Mesenchymal stem cell (in vitro differentiated cells and primary cell): Measurements from ENCODE around the gene HSCB.

Experiments
- DNase-seq: peaks from one replicate; pipeline ENCODE4 v3.0.0-alpha.2; 2013
- H2AFZ ChIP-seq: one replicate; pipeline ENCODE4 v1.6.1; 2013; ENCODE audit warnings: low read depth, mild to moderate bottlenecking, control low read depth, inconsistent platforms, low read length, moderate library complexity
- H2AK5ac ChIP-seq: 2 replicates; pipeline ENCODE4 v1.6.1; 2013; ENCODE audit warnings: low read length, moderate library complexity, mild to moderate bottlenecking, inconsistent platforms; ENCODE audit not compliant: severe bottlenecking
- H2BK120ac ChIP-seq: one replicate; pipeline ENCODE4 v1.6.1; 2013; ENCODE audit warnings: low read depth, mild to moderate bottlenecking, inconsistent platforms, low read length, moderate library complexity
- H2BK12ac ChIP-seq, 2 experiments: one replicate each; pipeline ENCODE4 v1.6.1; 2013; ENCODE audit warnings: inconsistent platforms in 2 of 2, low read length in 2 of 2, mild to moderate bottlenecking in 2 of 2, moderate library complexity in 2 of 2, control low read depth in 1 of 2
- H2BK15ac ChIP-seq: one replicate; pipeline ENCODE4 v1.6.1; 2013; ENCODE audit warnings: mild to moderate bottlenecking, low read depth, inconsistent platforms; ENCODE audit not compliant: poor library complexity, severe bottlenecking
- H2BK5ac ChIP-seq: 2 replicates; pipeline ENCODE4 v1.6.1; 2013; ENCODE audit warnings: low read depth, mild to moderate bottlenecking, low read length, control low read depth, inconsistent platforms; ENCODE audit not compliant: poor library complexity, severe bottlenecking
- H3K14ac ChIP-seq, 2 experiments: one replicate each; pipeline ENCODE4 v1.6.1; 2013; ENCODE audit warnings: inconsistent platforms in 2 of 2, low read length in 2 of 2, control low read depth in 1 of 2, mild to moderate bottlenecking in 1 of 2, moderate library complexity in 1 of 2
- H3K18ac ChIP-seq, 2 experiments: one replicate each; pipeline ENCODE4 v1.6.1; 2013; ENCODE audit warnings: inconsistent platforms in 2 of 2, low read length in 2 of 2, control low read depth in 1 of 2, low read depth in 1 of 2, mild to moderate bottlenecking in 1 of 2
- H3K23ac ChIP-seq, 2 experiments: one replicate each; pipeline ENCODE4 v1.6.1; 2013; ENCODE audit warnings: inconsistent platforms in 2 of 2, low read length in 2 of 2, mild to moderate bottlenecking in 2 of 2, moderate library complexity in 2 of 2, control low read depth in 1 of 2
- H3K27ac ChIP-seq: 2 replicates; pipeline ENCODE4 v1.5.1; 2013; ENCODE audit warnings: mild to moderate bottlenecking, moderate library complexity, low read length, control low read depth, inconsistent platforms; ENCODE audit not compliant: poor library complexity, severe bottlenecking
- H3K27me3 ChIP-seq, 2 experiments: 2 replicates each; pipeline versions ENCODE4 v1.6.1 to v1.7.0; 2013; ENCODE audit warnings: low read length in 2 of 2, mild to moderate bottlenecking in 2 of 2, moderate library complexity in 2 of 2, control low read depth in 1 of 2, inconsistent platforms in 1 of 2; ENCODE audit not compliant: control insufficient read depth in 1 of 2, insufficient read depth in 1 of 2
- H3K36me3 ChIP-seq, 2 experiments: 2 replicates each; pipeline versions ENCODE4 v1.6.1 to v1.7.0; 2013; ENCODE audit warnings: low read length in 2 of 2, control low read depth in 1 of 2, inconsistent platforms in 1 of 2, low read depth in 1 of 2, mild to moderate bottlenecking in 1 of 2; ENCODE audit not compliant: insufficient read depth in 2 of 2, control insufficient read depth in 1 of 2
- H3K4ac ChIP-seq, 2 experiments: one replicate each; pipeline ENCODE4 v1.6.1; 2013; ENCODE audit warnings: inconsistent platforms in 2 of 2, low read length in 2 of 2, mild to moderate bottlenecking in 2 of 2, moderate library complexity in 2 of 2, control low read depth in 1 of 2, low read depth in 1 of 2
- H3K4me1 ChIP-seq: 2 replicates; pipeline ENCODE4 v1.6.1; 2013; ENCODE audit warnings: low read depth, low read length, control low read depth; ENCODE audit not compliant: control insufficient read depth, insufficient read depth
- H3K4me2 ChIP-seq: 2 replicates; pipeline ENCODE4 v1.6.1; 2013; ENCODE audit warnings: low read length, mild to moderate bottlenecking, inconsistent platforms; ENCODE audit not compliant: poor library complexity, severe bottlenecking
- H3K4me3 ChIP-seq, 2 experiments: 2 replicates each; pipeline versions ENCODE4 v1.5.1 to v1.7.0; 2013; ENCODE audit warnings: low read length in 2 of 2, mild to moderate bottlenecking in 2 of 2, control low read depth in 1 of 2, low read depth in 1 of 2; ENCODE audit not compliant: insufficient read depth in 1 of 2
- H3K79me1 ChIP-seq: replicated peaks from 2 replicates; pipeline ENCODE4 v1.6.1; 2013; ENCODE audit warnings: mild to moderate bottlenecking, control low read depth, low read length, inconsistent platforms; ENCODE audit not compliant: poor library complexity, severe bottlenecking
- H3K9ac ChIP-seq: 2 replicates; pipeline ENCODE4 v1.7.0; 2013; ENCODE audit warnings: mild to moderate bottlenecking, low read length, moderate library complexity
- H3K9me3 ChIP-seq: 2 replicates; pipeline ENCODE4 v1.7.0; 2013; ENCODE audit warnings: mild to moderate bottlenecking, low read length; ENCODE audit not compliant: control insufficient read depth
- H4K8ac ChIP-seq: one replicate; pipeline ENCODE4 v1.6.1; 2013; ENCODE audit warnings: inconsistent platforms, mild to moderate bottlenecking, low read length, moderate library complexity
- H4K91ac ChIP-seq: one replicate; pipeline ENCODE4 v1.6.1; 2013; ENCODE audit warnings: mild to moderate bottlenecking, low read length, inconsistent platforms
- WGBS: methylation state at CpG from one replicate; pipeline ENCODE4 v1.1.7; 2013; ENCODE audit warnings: mixed read lengths; 5-methylcytosine and 5-hydroxymethylcytosine counted together

The HSCB gene

DNA sequence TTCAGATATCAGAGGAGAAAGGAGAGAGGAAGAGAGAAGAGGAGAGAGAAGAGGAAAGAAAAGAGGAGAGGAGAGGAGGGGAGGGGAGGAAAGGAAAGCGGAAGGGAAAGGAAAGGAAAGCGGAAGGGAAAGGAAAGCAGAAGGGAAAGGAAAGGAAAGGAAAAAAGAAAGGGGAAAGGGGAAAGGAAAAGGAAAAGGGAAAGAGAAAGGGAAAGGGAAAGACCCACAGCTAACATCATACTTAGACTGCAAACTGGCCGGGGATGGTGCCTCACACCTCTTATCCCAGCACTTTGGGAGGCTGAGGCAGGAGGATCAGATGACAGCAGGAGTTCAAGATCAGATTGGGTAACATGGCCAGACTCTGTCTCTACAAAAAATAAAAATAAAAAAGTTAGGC lies 11.7 kb upstream of the HSCB start:
- Histone ChIP-seq H2BK15ac (no peak overlapping the region), H3K4ac (no peak overlapping the region), H2BK120ac (no peak overlapping the region), H3K36me3 (peaks cover 4 to 21% of the 10 kb centered on the region in 2 experiments), H3K4me1 (no peaks in the 10 kb centered on the region), H2BK5ac (no peak overlapping the region), H3K9ac (peak overlapping the region; percentile 41), H3K27ac (no peak overlapping the region), H3K4me2 (no peak overlapping the region), H2AFZ (no peak overlapping the region), H3K18ac (no peak overlapping the region), H4K91ac (no peak overlapping the region), H3K27me3 (no peaks in the 10 kb centered on the region), H2BK12ac (no peak overlapping the region), H3K79me1 (peaks cover 5% of the 10 kb centered on the region), H3K23ac (no peak overlapping the region), H3K14ac (no peak overlapping the region), H3K9me3 (no peaks in the 10 kb centered on the region), H2AK5ac (no peak overlapping the region), H3K4me3 (no peak overlapping the region), H4K8ac (no peak overlapping the region)
- WGBS: no CpG with 5 or more reads among the region's 3 CpGs
- DNase-seq: no peak

DNA sequence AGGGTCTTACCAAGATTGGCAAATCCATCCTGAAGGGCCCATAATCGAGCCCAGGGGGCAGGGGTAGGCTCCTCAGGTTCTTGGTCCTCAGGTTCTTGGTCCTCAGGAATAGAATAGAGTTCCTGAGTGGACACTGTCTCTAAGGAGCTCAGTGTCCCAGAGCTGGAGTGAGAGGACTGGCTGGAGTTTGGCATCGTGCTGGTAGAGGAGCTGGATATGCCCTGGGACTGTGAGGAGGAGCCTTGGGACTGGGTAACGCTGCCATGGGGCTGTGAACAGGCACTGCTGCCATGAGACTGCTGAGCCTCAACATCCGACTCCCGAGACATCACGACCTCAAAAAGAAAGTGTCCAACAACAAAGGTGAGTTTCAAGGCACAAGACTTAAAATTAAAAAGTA lies 7.4 kb upstream of the HSCB start:
- H4K91ac ChIP-seq: peak overlapping the region; percentile 39
- H2AK5ac ChIP-seq: no peak overlapping the region
- no peak overlapping the region for H3K18ac ChIP-seq
- H2BK120ac ChIP-seq: no peak overlapping the region
- no peak overlapping the region for H2BK12ac ChIP-seq
- H3K9me3 ChIP-seq: no peaks in the 10 kb centered on the region
- H2BK5ac ChIP-seq: no peak overlapping the region
- no peak overlapping the region for H3K14ac ChIP-seq
- H3K27ac ChIP-seq: no peak overlapping the region
- no peak overlapping the region for H2AFZ ChIP-seq
- no peaks in the 10 kb centered on the region for H3K27me3 ChIP-seq
- 91% methylated on average over 5 of the region's 6 CpGs for WGBS
- no peak overlapping the region for H3K4me3 ChIP-seq
- no peak overlapping the region for H2BK15ac ChIP-seq
- no peak overlapping the region for H3K9ac ChIP-seq
- H3K23ac ChIP-seq: no peak overlapping the region
- DNase-seq: no peak
- H3K79me1 ChIP-seq: peaks cover 17% of the 10 kb centered on the region
- H3K36me3 ChIP-seq: peaks cover 4 to 19% of the 10 kb centered on the region in 2 experiments
- H4K8ac ChIP-seq: peak overlapping the region; percentile 23
- H3K4me2 ChIP-seq: no peak overlapping the region
- peaks cover 2% of the 10 kb centered on the region for H3K4me1 ChIP-seq
- H3K4ac ChIP-seq: no peak overlapping the region

DNA sequence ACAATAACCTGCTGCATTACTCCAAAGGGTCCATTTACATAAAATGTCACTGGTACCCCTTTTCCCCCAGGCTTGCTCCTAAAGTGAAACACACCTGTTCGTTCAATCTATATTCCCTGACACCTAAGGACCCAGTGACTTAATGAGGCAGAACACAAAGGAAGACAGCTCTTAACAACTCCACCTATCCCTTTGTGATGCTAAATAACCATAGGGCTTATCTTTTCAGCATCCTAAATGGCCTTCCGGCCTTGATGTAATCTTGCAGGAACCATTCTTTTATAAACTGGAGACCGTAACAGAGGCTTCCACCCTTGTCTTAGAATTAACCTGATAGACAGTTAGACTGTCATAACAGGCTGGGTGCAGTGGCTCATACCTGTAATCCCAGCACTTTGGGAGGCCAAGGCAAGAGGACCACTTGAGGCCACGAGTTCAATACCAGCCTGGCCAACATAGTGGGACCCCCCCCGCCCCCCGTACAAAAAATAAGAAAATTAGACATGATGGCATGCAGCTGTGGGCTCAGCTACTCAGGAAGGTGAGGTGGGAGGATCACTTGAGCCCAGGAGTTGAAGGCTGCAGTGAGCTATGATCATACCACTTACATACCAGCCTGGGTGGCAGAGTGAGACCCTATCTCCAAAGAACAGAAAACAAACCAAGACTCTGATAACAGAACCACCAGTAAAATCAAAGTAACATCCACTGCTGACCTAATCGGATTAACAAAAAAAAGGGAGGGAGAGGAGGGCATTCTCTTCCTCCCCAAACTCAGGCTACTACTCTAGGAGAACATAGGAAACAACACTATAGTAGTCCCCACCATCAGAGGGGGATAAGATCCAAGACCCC lies 5.3 kb upstream of the HSCB start:
- Histone ChIP-seq H4K8ac (no peak overlapping the region), H3K4ac (no peak overlapping the region), H3K27ac (no peak overlapping the region), H3K27me3 (no peaks in the 10 kb centered on the region), H3K4me2 (no peak overlapping the region), H2AK5ac (no peak overlapping the region), H2BK12ac (no peak overlapping the region), H3K9me3 (no peaks in the 10 kb centered on the region), H2BK5ac (no peak overlapping the region), H3K14ac (no peak overlapping the region), H3K18ac (no peak overlapping the region), H2AFZ (no peak overlapping the region), H3K23ac (no peak overlapping the region), H3K9ac (no peak overlapping the region), H3K36me3 (peaks cover 4 to 18% of the 10 kb centered on the region in 2 experiments), H3K79me1 (peaks cover 22% of the 10 kb centered on the region), H4K91ac (no peak overlapping the region), H3K4me3 (no peak overlapping the region), H2BK15ac (no peak overlapping the region), H2BK120ac (no peak overlapping the region), H3K4me1 (peaks cover 2% of the 10 kb centered on the region)
- 71% methylated on average over 7 of the region's 7 CpGs for WGBS
- DNase-seq: no peak

DNA sequence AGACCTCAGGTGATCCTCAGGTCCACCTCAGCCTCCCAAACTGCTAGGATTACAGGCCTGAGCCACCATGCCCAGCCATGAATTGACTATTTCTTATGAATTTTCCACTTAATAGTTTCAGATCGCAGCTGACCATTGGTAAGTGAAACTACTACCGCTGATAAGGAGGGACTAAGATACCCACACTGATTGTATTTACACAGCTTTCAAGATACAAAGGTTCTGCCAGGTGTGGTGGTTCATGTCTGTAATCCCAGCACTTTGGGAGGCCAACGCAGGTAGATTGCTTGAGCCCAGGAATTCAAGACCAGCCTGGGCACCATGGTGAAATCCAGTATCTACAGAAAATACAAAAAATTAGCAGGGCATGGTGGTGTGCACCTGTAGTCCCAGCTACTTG lies 4.1 kb upstream of the HSCB start:
- WGBS: 100% methylated on average over 3 of the region's 3 CpGs
- H3K4me2 ChIP-seq: no peak overlapping the region
- no peak overlapping the region for H2BK15ac ChIP-seq

More for the DNA sequence above, 4.1 kb upstream of the HSCB start:
- DNase-seq: no peak
- Histone ChIP-seq H2BK12ac (no peak overlapping the region), H3K9ac (no peak overlapping the region), H2BK120ac (no peak overlapping the region), H3K4ac (no peak overlapping the region), H3K27me3 (no peaks in the 10 kb centered on the region), H2AFZ (no peak overlapping the region), H3K9me3 (no peaks in the 10 kb centered on the region), H3K4me3 (no peak overlapping the region), H3K27ac (no peak overlapping the region), H3K18ac (no peak overlapping the region), H3K36me3 (peaks cover 4 to 14% of the 10 kb centered on the region in 2 experiments), H4K91ac (no peak overlapping the region), H3K14ac (no peak overlapping the region), H3K4me1 (peaks cover 2% of the 10 kb centered on the region), H3K23ac (no peak overlapping the region), H4K8ac (no peak overlapping the region), H2BK5ac (no peak overlapping the region), H3K79me1 (peaks cover 22% of the 10 kb centered on the region), H2AK5ac (no peak overlapping the region)
